ENCODE data around the gene ABCC2.
"Not testable (repeated sequence)": the region's sequence is repeated elsewhere in the genome, so short reads cannot be mapped to it uniquely, and the experiment has no call there.

Gene ABCC2

DNA sequence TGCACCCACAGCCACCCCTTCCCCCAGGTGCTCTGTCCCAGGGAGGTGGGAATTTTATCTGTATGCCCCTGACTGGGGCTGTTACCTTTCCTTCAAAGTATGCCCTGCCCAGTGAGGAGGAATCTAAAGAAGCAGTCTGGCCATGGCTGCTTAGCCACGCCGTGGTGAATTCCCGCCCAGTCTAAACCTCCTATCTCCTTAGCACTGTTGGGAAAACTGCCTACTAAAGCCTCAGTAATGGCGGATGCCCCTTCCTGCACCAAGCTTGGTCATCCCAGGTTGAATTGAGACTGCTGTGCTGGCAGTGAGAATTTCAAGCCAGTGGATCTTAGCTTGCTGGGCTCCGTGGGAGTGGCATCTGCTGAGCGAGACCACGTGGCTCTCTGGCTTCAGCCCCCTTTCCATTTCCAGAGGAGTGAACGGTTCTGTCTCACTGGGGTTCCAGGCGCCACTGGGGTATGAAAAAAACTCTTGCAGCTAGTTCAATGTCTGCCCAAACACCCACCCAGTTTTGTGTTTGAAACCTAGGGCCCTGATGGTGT, 87.2 kb downstream of the ABCC2 start:
- TF ChIP-seq ZNF274 (IDR thresholded peaks at IDR 0.05; ENCODE audit: low read depth, low read length), result no peak
- H3K4me3 ChIP-seq (ENCODE audit: low read length), result no peak overlapping the region

DNA sequence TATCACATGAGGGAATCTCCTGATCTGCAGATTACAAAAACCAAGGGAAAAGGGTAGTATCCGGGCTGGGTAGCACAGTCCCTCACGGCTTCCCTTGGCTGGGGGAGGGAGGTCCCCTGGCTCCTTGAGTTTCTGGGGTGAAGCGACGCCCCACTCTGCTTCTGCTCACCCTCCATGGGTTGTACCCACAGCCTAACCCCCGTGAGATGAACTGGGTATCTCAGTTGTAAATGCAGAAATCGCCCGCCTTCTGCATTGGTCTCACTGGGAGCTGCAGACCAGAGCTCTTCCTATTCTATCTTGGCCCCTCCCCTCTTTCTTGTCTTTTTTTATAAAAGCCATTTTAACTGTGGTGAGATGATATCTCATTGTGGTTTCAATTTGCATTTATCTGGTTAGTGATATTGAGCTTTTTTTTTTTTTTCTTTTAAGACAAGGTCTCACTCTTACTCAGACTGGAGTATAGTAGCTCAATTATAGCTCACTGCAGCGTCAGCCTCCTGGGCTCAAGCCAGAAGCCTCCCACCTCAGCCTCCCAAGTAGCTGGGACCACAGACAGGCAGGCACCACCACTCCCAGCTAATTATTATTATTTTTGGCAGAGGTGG, 87.8 kb downstream of the ABCC2 start:
- H3K4me3 ChIP-seq (ENCODE audit: low read length), result no peak overlapping the region
- no peak for TF ChIP-seq ZNF274 (IDR thresholded peaks at IDR 0.05; ENCODE audit: low read depth, low read length)

DNA sequence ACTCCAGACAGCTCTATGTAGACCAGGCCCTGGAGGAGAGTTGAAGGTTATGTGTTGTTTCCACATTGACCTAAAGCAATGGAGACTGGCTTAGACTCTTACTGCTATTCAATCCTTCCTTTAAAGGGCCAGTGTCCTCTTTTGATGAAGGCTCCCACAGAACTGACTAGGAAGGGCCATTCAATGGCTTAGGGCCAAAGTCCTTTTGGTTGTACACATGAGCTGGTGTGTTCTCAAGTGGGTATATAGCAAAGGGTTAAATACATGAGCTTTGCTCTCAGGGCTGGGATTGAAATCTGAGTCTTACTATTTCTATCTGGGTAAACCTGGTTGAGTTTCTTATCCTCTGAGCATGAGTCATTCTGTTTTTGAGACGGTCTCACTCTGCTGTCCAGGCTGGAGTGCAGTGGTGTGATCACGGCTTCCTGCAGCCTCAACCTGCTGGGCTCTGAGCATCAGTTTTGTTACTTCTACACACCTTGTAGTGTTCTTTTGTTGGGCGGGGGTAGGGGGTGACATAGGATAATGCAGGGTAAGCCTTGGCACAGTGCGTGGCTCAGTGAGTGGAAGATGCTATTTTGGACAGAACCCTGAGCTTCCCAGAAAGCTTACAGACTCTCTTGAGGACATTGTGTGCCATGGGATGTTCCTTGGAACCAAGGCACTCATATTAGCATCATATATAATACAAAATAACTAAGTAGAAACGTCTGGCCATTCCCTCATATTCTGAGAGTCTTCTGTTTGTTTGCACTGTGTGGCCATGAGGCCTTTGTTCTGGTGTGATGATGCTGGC, 90.1 kb downstream of the ABCC2 start:
- no peak for TF ChIP-seq ZNF274 (IDR thresholded peaks at IDR 0.05; ENCODE audit: low read depth, low read length)
- no peak overlapping the region for H3K4me3 ChIP-seq (ENCODE audit: low read length)

DNA sequence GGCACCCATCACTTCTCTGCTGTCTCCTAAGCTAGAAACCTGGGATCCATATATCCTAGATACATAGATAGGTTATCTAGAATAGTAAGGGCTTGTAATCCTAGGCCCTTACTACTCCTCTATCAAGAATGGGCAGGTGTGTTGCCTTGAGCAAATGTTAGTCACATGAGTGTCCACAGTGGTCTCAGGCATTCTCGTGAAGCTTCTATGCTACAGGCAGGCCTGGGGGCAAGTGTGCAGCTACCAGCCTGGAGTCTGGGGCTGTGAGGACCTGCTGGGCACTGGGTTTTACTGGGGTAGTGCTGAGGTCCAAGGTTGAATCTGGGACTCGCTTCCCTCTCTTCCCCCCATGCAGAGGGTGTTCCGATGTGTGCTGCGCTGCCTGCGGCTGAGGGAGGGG, 91.4 kb downstream of the ABCC2 start:
- H3K4me3 ChIP-seq (ENCODE audit: low read length), result no peak overlapping the region
- TF ChIP-seq ZNF274 (IDR thresholded peaks at IDR 0.05; ENCODE audit: low read depth, low read length), result no peak

DNA sequence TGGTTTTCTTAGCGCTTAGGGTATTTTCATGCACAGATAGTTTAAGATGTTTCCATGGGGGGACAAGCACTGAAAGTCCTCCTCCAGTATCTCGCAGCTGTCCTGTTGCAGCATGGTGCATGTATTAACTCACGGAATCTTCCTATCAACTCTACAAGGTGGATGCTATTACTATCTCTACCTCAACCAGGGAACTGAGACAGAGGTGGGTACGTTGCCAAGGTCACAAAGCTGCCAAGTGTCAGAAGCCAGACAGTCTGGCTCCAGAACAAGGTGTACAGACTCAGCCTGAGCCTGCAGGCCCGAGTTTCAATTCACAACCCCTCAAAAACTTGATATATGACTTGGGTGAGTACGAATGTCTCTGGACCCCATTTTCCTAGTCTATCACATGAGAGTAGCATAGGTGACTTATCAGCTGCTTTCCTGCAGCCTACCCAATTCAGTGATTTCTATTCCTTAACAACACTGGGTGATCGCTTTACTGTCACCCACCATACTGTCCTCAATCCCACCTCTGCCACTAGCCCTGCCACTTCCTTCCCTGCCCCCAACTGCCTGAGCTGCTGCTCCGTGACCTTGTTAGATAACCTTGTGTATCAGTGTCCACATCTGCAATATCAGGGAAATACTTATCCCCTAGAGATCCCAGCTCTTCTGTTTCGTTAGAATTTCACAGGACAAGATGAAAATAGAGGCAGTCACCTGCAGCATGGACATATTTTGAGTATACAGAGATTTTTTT, 92.1 kb downstream of the ABCC2 start:
- TF ChIP-seq ZNF274 (IDR thresholded peaks at IDR 0.05; ENCODE audit: low read depth, low read length), result no peak
- H3K4me3 ChIP-seq (ENCODE audit: low read length), result no peak overlapping the region

DNA sequence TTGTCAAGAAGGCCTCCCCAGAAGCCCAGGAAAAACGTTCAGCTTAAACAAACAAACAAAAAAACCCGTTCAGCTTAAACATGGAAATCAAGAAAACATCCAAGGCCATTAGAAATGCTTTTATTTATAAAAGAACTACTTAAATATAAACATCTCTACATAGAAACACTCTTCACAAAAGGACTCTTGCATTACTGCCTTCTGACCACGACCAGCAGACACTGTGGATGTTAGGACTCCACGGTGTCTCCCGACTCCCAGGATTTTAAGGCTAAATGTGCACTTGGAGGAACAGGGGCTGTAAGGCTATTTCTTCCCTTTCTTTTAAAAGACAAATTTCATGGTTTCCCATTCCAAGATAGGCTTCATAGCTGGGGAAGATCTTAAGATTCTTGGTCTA, 93.0 kb downstream of the ABCC2 start:
- TF ChIP-seq ZNF274 (IDR thresholded peaks at IDR 0.05; ENCODE audit: low read depth, low read length), result no peak

DNA sequence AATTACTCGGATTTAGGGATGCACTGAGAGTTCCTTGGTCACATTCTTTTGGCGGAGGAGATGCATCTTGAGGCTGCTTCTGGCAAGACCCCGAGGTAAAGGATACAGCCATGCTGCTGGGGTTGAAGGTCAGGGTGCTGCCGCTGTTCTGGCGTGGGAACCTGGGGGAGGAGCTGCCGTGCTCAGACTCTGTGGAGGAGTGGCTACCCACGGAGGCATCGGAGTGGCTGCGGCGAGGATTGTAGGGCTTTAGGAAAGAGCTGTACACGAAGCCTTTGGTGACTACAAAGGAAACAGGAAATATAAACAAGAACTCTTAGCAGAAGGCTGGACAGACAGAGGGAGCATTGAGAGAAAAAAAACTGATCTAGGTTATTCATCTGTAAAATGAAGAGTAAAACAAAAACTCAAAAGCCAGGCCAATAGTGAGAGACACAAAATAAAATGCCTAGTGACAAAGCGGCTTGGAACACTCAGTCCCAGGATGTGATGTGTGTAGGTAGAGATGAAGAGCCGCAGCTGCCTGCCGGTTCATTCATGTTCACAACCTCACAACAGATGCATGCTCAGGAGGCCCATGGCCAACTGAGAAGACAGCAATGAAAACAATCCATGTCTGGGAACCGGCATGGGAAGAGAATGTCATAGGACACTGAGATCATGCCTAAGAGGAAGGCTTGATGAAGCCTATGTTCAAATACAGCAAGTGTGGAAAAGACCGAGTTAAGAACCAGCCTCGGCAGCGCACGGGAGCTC, 97.8 kb downstream of the ABCC2 start:
- H3K4me3 ChIP-seq (ENCODE audit: low read length), result no peak overlapping the region
- no peak for TF ChIP-seq ZNF274 (IDR thresholded peaks at IDR 0.05; ENCODE audit: low read depth, low read length)

More for the DNA sequence above, 93.0 kb downstream of the ABCC2 start:
- H3K4me3 ChIP-seq (ENCODE audit: low read length), result no peak overlapping the region

DNA sequence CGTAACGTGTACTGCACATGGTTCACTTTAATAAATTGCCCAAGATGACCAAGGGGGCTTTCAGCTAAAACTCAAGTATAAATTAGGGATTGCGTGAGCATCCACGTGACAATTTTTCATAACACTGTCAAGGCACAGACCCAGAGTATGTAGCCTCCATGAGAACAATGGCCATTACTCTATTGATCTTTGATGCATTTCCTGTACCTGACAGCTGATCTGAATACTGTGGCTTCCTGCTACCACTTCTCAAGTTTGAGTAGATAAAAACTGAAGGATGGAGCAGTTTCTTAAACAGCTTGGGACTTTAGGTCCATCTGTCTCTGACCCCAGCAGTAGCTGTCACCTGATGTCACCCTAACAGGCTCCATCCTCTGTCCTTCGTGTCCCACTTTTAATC, 98.9 kb downstream of the ABCC2 start:
- no peak for TF ChIP-seq ZNF274 (IDR thresholded peaks at IDR 0.05; ENCODE audit: low read depth, low read length)
- H3K4me3 ChIP-seq (ENCODE audit: low read length), result no peak overlapping the region

DNA sequence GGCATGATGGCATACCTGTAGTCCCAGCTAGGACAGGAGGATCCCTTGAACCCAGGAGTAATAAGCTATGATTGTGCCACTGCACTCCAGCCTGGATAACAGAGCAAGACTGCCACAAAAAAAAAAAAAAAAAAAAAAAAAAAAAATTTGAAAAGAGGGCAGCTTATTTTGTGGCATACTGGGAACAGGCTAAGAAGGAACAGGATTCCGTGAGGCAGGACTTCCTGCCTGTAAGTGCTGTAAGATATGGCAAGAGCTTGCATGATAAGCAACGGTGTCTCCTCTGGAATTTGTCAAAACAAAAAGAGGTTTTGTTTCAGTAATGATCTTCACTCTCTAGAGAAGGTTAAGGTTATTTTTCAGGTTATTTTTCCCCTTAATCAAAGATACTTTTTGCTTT, 101.1 kb downstream of the ABCC2 start:
- H3K4me3 ChIP-seq (ENCODE audit: low read length), result no peak overlapping the region

DNA sequence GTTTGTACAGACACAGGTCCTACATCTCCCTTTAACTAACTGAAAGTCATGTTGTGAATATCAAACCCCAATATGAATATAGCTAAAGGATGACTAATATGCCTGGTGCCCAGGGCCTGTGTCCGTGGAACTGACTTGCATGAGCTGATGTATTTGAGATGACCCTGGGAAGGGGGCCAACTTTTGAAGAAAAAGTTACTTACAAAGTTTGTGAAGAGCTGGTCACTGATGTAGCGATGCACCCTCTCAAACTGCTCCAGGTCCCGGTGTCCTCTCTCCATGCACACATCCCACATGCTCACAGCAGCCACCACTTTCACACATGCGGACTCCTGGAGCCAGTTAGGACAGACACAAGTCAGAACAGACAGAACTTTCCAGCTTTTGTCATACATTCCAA, 106.2 kb downstream of the ABCC2 start:
- TF ChIP-seq ZNF274 (IDR thresholded peaks at IDR 0.05; ENCODE audit: low read depth, low read length), result no peak
- no peak overlapping the region for H3K4me3 ChIP-seq (ENCODE audit: low read length)

More for the DNA sequence above, 101.1 kb downstream of the ABCC2 start:
- TF ChIP-seq ZNF274 (IDR thresholded peaks at IDR 0.05; ENCODE audit: low read depth, low read length), result no peak

DNA sequence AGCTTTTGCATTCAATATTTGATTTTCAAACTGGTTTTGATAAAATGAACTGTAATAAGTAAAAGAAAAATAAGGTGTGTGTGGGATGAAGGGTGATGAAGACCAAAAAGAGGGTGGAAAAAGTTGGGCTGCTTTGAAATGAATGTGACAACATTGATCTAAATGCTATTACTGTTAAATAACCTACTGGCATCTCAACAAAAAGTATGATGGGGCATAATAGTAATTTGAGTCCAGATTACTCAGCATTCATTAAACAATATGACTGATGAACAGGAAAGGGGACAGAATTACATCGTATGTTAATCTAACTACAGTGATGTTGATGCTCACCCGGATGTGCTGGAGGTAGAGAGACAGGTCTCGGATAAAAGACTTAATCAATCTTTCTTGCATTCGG, 112.2 kb downstream of the ABCC2 start:
- no peak overlapping the region for H3K4me3 ChIP-seq (ENCODE audit: low read length)
- TF ChIP-seq ZNF274 (IDR thresholded peaks at IDR 0.05; ENCODE audit: low read depth, low read length), result no peak

DNA sequence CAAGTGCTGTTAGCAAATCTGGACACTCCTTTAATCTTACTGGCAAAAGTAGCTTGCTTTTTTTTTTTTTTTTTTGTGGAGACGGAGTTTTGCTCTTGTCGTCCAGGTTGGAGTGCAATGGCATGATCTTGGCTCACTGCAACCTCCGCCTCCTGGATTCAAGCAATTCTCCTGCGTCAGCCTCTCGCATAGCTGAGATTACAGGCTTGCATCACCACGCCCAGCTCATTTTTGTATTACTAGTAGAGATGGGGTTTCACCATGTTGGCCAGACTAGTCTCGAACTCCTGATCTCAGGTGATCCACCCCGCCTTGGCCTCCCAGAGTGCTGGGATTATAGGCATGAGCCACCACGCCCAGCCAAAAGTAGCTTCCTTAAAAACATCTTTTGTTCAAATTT, 112.6 kb downstream of the ABCC2 start:
- H3K4me3 ChIP-seq (ENCODE audit: low read length), result not testable (repeated sequence)

DNA sequence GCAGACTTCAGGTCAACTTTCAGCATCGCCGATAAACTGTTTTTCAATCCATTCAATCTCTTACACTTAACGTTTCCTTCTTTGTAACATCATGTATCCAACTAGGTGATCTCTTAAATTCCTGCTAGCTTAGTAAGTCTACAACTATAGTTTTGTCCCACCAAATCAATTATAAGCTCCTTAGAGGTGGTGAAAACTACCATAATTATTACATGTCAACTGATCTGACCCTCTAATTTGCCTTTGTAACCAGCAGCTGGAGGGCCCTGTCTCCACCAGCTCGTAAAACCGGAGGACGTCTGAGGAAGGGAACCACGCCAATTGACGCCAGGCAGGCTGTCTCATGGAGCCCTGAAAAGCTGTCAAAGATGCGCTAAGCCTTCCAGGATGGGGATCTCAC, 113.4 kb downstream of the ABCC2 start:
- TF ChIP-seq ZNF274 (IDR thresholded peaks at IDR 0.05; ENCODE audit: low read depth, low read length), result no peak
- H3K4me3 ChIP-seq (ENCODE audit: low read length), result no peak overlapping the region
